ENCODE results near the gene SLC10A1.

Gene SLC10A1

GRCh38 chr14:69780092-69780491 lies 16.9 kb downstream of the SLC10A1 start:
- TF ChIP-seq POLR2AphosphoS5 (IDR thresholded peaks at IDR 0.05; ENCODE audit: low read depth, low read length) = no peak
- TF ChIP-seq POLR2A (IDR thresholded peaks at IDR 0.05; ENCODE audit: low read depth, low read length) = no peak
- no peak for TF ChIP-seq TAF1 (IDR thresholded peaks at IDR 0.05; ENCODE audit: borderline replicate concordance, low read depth, low read length)

GRCh38 chr14:69779088-69779487 lies 18.0 kb downstream of the SLC10A1 start:
- no peak for FAIRE-seq

More at GRCh38 chr14:69780092-69780491, 16.9 kb downstream of the SLC10A1 start:
- DNase-seq (ENCODE audit: insufficient read length) (no peak), FAIRE-seq (no peak)

GRCh38 chr14:69776875-69777453 lies 20.1 kb downstream of the SLC10A1 start:
- DNase-seq (ENCODE audit: insufficient read length) (no peak), FAIRE-seq (no peak)
- TF ChIP-seq POLR2AphosphoS5 (IDR thresholded peaks at IDR 0.05; ENCODE audit: low read depth, low read length) = 0 out of 2 replicates have a peak, but pooled peaks have one; percentile 31
- no peak for TF ChIP-seq TAF1 (IDR thresholded peaks at IDR 0.05; ENCODE audit: borderline replicate concordance, low read depth, low read length)
- TF ChIP-seq POLR2A (IDR thresholded peaks at IDR 0.05; ENCODE audit: low read depth, low read length) = no peak; the same call in 1 of the 2 replicates

More at GRCh38 chr14:69779088-69779487, 18.0 kb downstream of the SLC10A1 start:
- TF ChIP-seq POLR2AphosphoS5 (IDR thresholded peaks at IDR 0.05; ENCODE audit: low read depth, low read length) (peak; percentile 29; the same call in 1 of the 2 replicates), POLR2A (IDR thresholded peaks at IDR 0.05; ENCODE audit: low read depth, low read length) (peak; percentile 31; the same call in 1 of the 2 replicates), TAF1 (IDR thresholded peaks at IDR 0.05; ENCODE audit: borderline replicate concordance, low read depth, low read length) (no peak)
- DNase-seq (ENCODE audit: insufficient read length) = no peak

GRCh38 chr14:69775012-69775411 lies 22.0 kb downstream of the SLC10A1 start:
- TF ChIP-seq POLR2A (IDR thresholded peaks at IDR 0.05; ENCODE audit: low read depth, low read length) = 0 out of 2 replicates have a peak, but pooled peaks have one; percentile 4
- TF ChIP-seq POLR2AphosphoS5 (IDR thresholded peaks at IDR 0.05; ENCODE audit: low read depth, low read length) = no peak
- DNase-seq (ENCODE audit: insufficient read length) (no peak), FAIRE-seq (no peak)

- DNase-seq (ENCODE audit: insufficient read length) = no peak
- no peak for FAIRE-seq
- peak; percentile 23; the same call in 1 of the 2 replicates for TF ChIP-seq POLR2AphosphoS5 (IDR thresholded peaks at IDR 0.05; ENCODE audit: low read depth, low read length)
- no peak; the same call in none of the 2 replicates for TF ChIP-seq POLR2A (IDR thresholded peaks at IDR 0.05; ENCODE audit: low read depth, low read length)
Measured at GRCh38 chr14:69773571-69774276, 23.3 kb downstream of the SLC10A1 start.

- no peak for TF ChIP-seq TAF1 (IDR thresholded peaks at IDR 0.05; ENCODE audit: borderline replicate concordance, low read depth, low read length)
- TF ChIP-seq POLR2AphosphoS5 (IDR thresholded peaks at IDR 0.05; ENCODE audit: low read depth, low read length) = peak; percentile 62
- FAIRE-seq = no peak
- DNase-seq (ENCODE audit: insufficient read length) = no peak
Measured at GRCh38 chr14:69772082-69773017, 24.7 kb downstream of the SLC10A1 start.

- TF ChIP-seq TAF1 (IDR thresholded peaks at IDR 0.05; ENCODE audit: borderline replicate concordance, low read depth, low read length) (no peak), POLR2A (IDR thresholded peaks at IDR 0.05; ENCODE audit: low read depth, low read length) (no peak), POLR2AphosphoS5 (IDR thresholded peaks at IDR 0.05; ENCODE audit: low read depth, low read length) (no peak)
- FAIRE-seq = no peak
- no peak for DNase-seq (ENCODE audit: insufficient read length)
Measured at GRCh38 chr14:69771136-69771535, 25.9 kb downstream of the SLC10A1 start.

- TF ChIP-seq POLR2AphosphoS5 (IDR thresholded peaks at IDR 0.05; ENCODE audit: low read depth, low read length) (no peak), POLR2A (IDR thresholded peaks at IDR 0.05; ENCODE audit: low read depth, low read length) (no peak), TAF1 (IDR thresholded peaks at IDR 0.05; ENCODE audit: borderline replicate concordance, low read depth, low read length) (no peak)
- DNase-seq (ENCODE audit: insufficient read length) (no peak), FAIRE-seq (peak; percentile 30)
Measured at GRCh38 chr14:69770559-69770958, 26.5 kb downstream of the SLC10A1 start.

- FAIRE-seq (no peak), DNase-seq (ENCODE audit: insufficient read length) (no peak)
- TF ChIP-seq TAF1 (IDR thresholded peaks at IDR 0.05; ENCODE audit: borderline replicate concordance, low read depth, low read length) (no peak), POLR2A (IDR thresholded peaks at IDR 0.05; ENCODE audit: low read depth, low read length) (no peak)
Measured at GRCh38 chr14:69769623-69770022, 27.4 kb downstream of the SLC10A1 start.

- DNase-seq (ENCODE audit: insufficient read length) (no peak), FAIRE-seq (peak; percentile 14)
- TF ChIP-seq POLR2AphosphoS5 (IDR thresholded peaks at IDR 0.05; ENCODE audit: low read depth, low read length) (no peak), TAF1 (IDR thresholded peaks at IDR 0.05; ENCODE audit: borderline replicate concordance, low read depth, low read length) (no peak), POLR2A (IDR thresholded peaks at IDR 0.05; ENCODE audit: low read depth, low read length) (no peak)
Measured at GRCh38 chr14:69768873-69769272, 28.2 kb downstream of the SLC10A1 start.

- FAIRE-seq (no peak), DNase-seq (ENCODE audit: insufficient read length) (peak; percentile 77)
- TF ChIP-seq POLR2AphosphoS5 (IDR thresholded peaks at IDR 0.05; ENCODE audit: low read depth, low read length) = peak; percentile 83
- TF ChIP-seq TAF1 (IDR thresholded peaks at IDR 0.05; ENCODE audit: borderline replicate concordance, low read depth, low read length) = peak; percentile 97
- TF ChIP-seq POLR2A (IDR thresholded peaks at IDR 0.05; ENCODE audit: low read depth, low read length) = no peak
Measured at GRCh38 chr14:69767369-69767999, 29.6 kb downstream of the SLC10A1 start.
